ENCODE data around the gene PTPRZ1.
A peak's percentile ranks its signal among the peaks of the same experiment; 100 is the strongest.

PTPRZ1 gene

GRCh38 chr7:121940918-121941317 lies 68.0 kb downstream of the PTPRZ1 start:
- FAIRE-seq (peak; percentile 9), DNase-seq (ENCODE audit: insufficient read length, low spot score) (no peak)
- TF ChIP-seq POLR2AphosphoS5 (IDR thresholded peaks at IDR 0.05; ENCODE audit: low read depth, low read length) (no peak), POLR2A (IDR thresholded peaks at IDR 0.05; ENCODE audit: low read depth, low read length) (no peak), TAF1 (IDR thresholded peaks at IDR 0.05; ENCODE audit: low read depth, low read length) (no peak), POU2F2 (IDR thresholded peaks at IDR 0.05; ENCODE audit: low read depth, low read length) (no peak), PAX5 (IDR thresholded peaks at IDR 0.05; ENCODE audit: insufficient read depth, low read length, severe bottlenecking) (no peak), SPI1 (IDR thresholded peaks at IDR 0.05; ENCODE audit: low read depth, low read length) (no peak)

DNA sequence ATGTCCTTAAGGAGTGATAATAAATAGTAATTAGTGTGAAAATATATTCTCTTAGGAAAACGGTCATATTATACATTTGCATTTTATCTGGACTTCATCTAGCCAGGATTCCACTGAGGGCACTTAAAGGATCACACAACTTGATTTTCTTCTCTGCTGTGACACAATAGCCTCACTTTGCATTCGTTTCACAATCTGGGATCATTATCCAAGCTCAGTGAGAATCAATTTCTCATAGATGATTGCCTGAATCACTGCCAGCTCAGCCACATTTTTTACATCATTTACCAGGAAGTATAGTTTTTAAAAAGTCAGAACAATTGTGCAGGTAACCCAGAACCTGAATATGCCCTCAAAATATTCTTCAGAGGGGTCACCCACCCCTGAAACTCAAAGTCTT lies 68.9 kb downstream of the PTPRZ1 start:
- DNase-seq (ENCODE audit: insufficient read length, low spot score) (no peak), FAIRE-seq (no peak)
- TF ChIP-seq SPI1 (IDR thresholded peaks at IDR 0.05; ENCODE audit: low read depth, low read length) (no peak), PAX5 (IDR thresholded peaks at IDR 0.05; ENCODE audit: insufficient read depth, low read length, severe bottlenecking) (no peak), POLR2A (IDR thresholded peaks at IDR 0.05; ENCODE audit: low read depth, low read length) (no peak), TAF1 (IDR thresholded peaks at IDR 0.05; ENCODE audit: low read depth, low read length) (no peak), POU2F2 (IDR thresholded peaks at IDR 0.05; ENCODE audit: low read depth, low read length) (no peak), POLR2AphosphoS5 (IDR thresholded peaks at IDR 0.05; ENCODE audit: low read depth, low read length) (no peak)

DNA sequence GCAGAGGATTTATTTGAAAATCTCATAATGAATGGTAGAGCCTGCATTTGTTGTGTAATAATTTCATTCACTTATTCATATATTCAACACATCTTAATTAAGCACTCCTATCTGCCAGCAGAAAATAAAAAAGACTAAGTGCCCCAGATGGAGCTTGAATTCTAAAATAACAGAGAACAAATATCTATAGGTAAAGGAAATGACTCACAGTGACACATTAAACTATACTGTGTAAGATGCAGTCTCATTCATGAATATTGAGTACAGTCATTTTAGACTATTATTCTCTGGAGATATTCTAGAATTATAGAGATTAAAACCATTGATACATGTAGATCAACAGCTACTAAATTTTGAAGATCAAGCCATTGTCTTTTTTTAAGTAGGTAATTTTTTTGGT lies 72.1 kb downstream of the PTPRZ1 start:
- DNase-seq (ENCODE audit: insufficient read length, low spot score) = no peak
- no peak for FAIRE-seq
- TF ChIP-seq POU2F2 (IDR thresholded peaks at IDR 0.05; ENCODE audit: low read depth, low read length) = no peak
- no peak for TF ChIP-seq POLR2AphosphoS5 (IDR thresholded peaks at IDR 0.05; ENCODE audit: low read depth, low read length)

DNA sequence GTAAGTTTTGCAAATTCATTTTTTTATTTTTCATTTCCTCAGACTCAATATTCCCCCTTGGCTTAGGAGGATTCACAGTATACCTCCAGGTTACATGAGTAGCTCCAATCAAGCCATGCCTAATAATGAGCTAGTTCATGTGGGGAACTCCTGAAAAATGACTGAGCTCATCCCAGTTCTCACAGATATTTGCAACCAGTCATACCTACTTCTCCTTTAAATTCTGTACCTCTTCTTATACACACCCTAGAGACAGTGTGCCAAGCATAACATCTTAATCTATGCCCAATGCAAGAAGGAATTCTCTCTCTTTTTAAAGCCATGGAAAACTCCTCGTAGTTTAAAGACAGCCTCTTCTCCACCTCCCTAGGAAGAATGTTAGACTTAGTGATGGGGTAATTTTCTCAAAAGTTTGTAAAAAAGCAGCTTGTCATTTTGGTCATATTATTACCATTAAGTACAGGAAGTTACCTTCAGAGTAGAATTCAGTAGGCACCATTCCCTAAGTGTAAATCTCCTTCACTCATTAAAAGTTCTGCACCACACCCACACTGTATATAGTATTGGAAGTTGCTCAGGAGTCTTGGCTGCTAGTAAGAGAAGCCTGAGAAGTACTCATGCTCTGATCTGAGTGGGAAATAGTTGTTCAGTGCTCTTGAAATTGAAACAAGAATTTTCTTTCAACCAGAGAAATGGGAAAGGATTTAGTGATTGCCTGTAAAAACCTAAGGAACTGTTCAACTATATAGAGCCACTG lies 72.7 kb downstream of the PTPRZ1 start:
- DNase-seq (ENCODE audit: insufficient read length, low spot score) (no peak), FAIRE-seq (no peak)
- TF ChIP-seq PAX5 (IDR thresholded peaks at IDR 0.05; ENCODE audit: insufficient read depth, low read length, severe bottlenecking) (no peak), TAF1 (IDR thresholded peaks at IDR 0.05; ENCODE audit: low read depth, low read length) (no peak), POLR2A (IDR thresholded peaks at IDR 0.05; ENCODE audit: low read depth, low read length) (no peak), POLR2AphosphoS5 (IDR thresholded peaks at IDR 0.05; ENCODE audit: low read depth, low read length) (no peak), SPI1 (IDR thresholded peaks at IDR 0.05; ENCODE audit: low read depth, low read length) (no peak), POU2F2 (IDR thresholded peaks at IDR 0.05; ENCODE audit: low read depth, low read length) (no peak)

- DNase-seq (ENCODE audit: insufficient read length, low spot score) (no peak), FAIRE-seq (no peak)
- TF ChIP-seq PAX5 (IDR thresholded peaks at IDR 0.05; ENCODE audit: insufficient read depth, low read length, severe bottlenecking) = no peak
- no peak for TF ChIP-seq POU2F2 (IDR thresholded peaks at IDR 0.05; ENCODE audit: low read depth, low read length)
- TF ChIP-seq SPI1 (IDR thresholded peaks at IDR 0.05; ENCODE audit: low read depth, low read length) = no peak
- no peak for TF ChIP-seq TAF1 (IDR thresholded peaks at IDR 0.05; ENCODE audit: low read depth, low read length)
- TF ChIP-seq POLR2AphosphoS5 (IDR thresholded peaks at IDR 0.05; ENCODE audit: low read depth, low read length) = no peak
- no peak for TF ChIP-seq POLR2A (IDR thresholded peaks at IDR 0.05; ENCODE audit: low read depth, low read length)
These were observed 80.2 kb downstream of the PTPRZ1 start for GRCh38 chr7:121953164-121953563.

GRCh38 chr7:121953601-121954000 lies 80.6 kb downstream of the PTPRZ1 start:
- TF ChIP-seq TAF1 (IDR thresholded peaks at IDR 0.05; ENCODE audit: low read depth, low read length) = no peak
- TF ChIP-seq PAX5 (IDR thresholded peaks at IDR 0.05; ENCODE audit: insufficient read depth, low read length, severe bottlenecking) = no peak
- FAIRE-seq = no peak
- DNase-seq (ENCODE audit: insufficient read length, low spot score) = no peak

DNA sequence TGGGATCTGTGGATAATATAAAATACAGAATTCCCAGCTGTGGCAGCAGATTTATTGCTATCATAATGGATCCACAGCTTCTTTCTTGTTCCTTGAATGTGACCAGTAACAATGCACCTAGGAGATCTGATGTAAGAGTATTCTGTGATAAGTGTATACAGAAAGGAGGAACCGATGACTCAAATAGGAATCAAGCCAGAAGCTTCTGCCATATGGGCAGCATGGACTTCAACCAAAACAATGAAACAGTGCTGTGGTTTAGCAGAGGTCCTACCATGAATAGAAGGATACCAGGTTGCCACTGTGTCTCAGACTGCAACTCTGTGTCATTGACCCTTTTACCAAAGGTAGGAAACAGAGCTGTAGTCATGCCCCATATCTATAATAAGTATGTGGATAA lies 81.8 kb downstream of the PTPRZ1 start:
- FAIRE-seq (no peak), DNase-seq (ENCODE audit: insufficient read length, low spot score) (no peak)
- no peak for TF ChIP-seq POLR2AphosphoS5 (IDR thresholded peaks at IDR 0.05; ENCODE audit: low read depth, low read length)
- no peak for TF ChIP-seq POU2F2 (IDR thresholded peaks at IDR 0.05; ENCODE audit: low read depth, low read length)
- no peak for TF ChIP-seq PAX5 (IDR thresholded peaks at IDR 0.05; ENCODE audit: insufficient read depth, low read length, severe bottlenecking)
- no peak for TF ChIP-seq TAF1 (IDR thresholded peaks at IDR 0.05; ENCODE audit: low read depth, low read length)
- TF ChIP-seq POLR2A (IDR thresholded peaks at IDR 0.05; ENCODE audit: low read depth, low read length) = no peak
- no peak for TF ChIP-seq SPI1 (IDR thresholded peaks at IDR 0.05; ENCODE audit: low read depth, low read length)

DNA sequence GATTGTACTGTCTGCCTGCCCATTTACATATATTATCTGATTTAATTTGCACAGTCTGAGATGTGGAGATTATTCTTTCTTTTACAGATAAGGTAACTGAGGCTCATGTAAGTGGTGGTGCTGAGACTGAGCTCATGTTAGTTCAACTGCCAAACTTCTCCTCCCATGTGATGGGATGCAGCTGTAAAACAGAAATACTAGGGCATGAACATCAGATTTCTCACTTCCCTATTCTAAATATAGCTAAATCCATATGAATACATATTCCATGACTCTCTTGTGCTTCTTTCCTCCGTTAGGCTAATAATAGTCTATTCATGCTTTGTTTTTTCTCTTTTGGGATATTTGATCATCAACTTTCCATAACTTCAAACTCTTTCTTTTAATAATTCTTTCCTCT lies 84.7 kb downstream of the PTPRZ1 start:
- TF ChIP-seq POLR2A (IDR thresholded peaks at IDR 0.05; ENCODE audit: low read depth, low read length) (no peak), SPI1 (IDR thresholded peaks at IDR 0.05; ENCODE audit: low read depth, low read length) (no peak), POLR2AphosphoS5 (IDR thresholded peaks at IDR 0.05; ENCODE audit: low read depth, low read length) (no peak), TAF1 (IDR thresholded peaks at IDR 0.05; ENCODE audit: low read depth, low read length) (no peak), POU2F2 (IDR thresholded peaks at IDR 0.05; ENCODE audit: low read depth, low read length) (no peak), PAX5 (IDR thresholded peaks at IDR 0.05; ENCODE audit: insufficient read depth, low read length, severe bottlenecking) (no peak)
- no peak for DNase-seq (ENCODE audit: insufficient read length, low spot score)
- FAIRE-seq = no peak

DNA sequence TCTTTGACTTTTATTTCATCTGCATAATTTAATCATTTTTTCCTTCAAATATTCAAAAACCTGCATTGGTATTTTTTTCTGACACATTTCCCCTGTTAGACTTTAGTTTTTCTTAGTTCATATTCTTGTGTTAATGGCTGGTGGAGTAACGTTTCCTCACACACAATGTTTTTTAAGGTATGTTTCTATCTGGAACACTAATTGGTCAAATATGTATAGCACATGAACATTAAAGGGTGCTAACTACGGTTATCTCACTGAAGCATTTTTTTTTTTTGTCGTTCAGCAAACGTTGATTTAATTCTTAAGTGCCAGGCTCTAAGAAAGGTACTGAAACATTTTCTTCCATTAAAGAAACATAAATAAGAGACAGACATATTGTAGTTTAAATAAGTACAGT lies 87.7 kb downstream of the PTPRZ1 start:
- no peak for DNase-seq (ENCODE audit: insufficient read length, low spot score)
- no peak for FAIRE-seq
- TF ChIP-seq PAX5 (IDR thresholded peaks at IDR 0.05; ENCODE audit: insufficient read depth, low read length, severe bottlenecking) = no peak
- no peak for TF ChIP-seq TAF1 (IDR thresholded peaks at IDR 0.05; ENCODE audit: low read depth, low read length)
- TF ChIP-seq POLR2AphosphoS5 (IDR thresholded peaks at IDR 0.05; ENCODE audit: low read depth, low read length) = no peak
- TF ChIP-seq POU2F2 (IDR thresholded peaks at IDR 0.05; ENCODE audit: low read depth, low read length) = no peak
- TF ChIP-seq SPI1 (IDR thresholded peaks at IDR 0.05; ENCODE audit: low read depth, low read length) = no peak
- no peak for TF ChIP-seq POLR2A (IDR thresholded peaks at IDR 0.05; ENCODE audit: low read depth, low read length)

Data from GM12891 (cell line).